Stimulated activated CD8-positive, alpha-beta memory T cell treated with anti-CD3 and anti-CD28 coated beads, Interleukin-7, amount 100 ng/mL, for 24 hours (primary cell): ENCODE results near the gene FGD5.

Experiments used
- DNase-seq: peaks from one replicate; pipeline ENCODE4 v3.0.0-alpha.2; 2020; ENCODE audit warnings: low read depth

Gene FGD5

DNA sequence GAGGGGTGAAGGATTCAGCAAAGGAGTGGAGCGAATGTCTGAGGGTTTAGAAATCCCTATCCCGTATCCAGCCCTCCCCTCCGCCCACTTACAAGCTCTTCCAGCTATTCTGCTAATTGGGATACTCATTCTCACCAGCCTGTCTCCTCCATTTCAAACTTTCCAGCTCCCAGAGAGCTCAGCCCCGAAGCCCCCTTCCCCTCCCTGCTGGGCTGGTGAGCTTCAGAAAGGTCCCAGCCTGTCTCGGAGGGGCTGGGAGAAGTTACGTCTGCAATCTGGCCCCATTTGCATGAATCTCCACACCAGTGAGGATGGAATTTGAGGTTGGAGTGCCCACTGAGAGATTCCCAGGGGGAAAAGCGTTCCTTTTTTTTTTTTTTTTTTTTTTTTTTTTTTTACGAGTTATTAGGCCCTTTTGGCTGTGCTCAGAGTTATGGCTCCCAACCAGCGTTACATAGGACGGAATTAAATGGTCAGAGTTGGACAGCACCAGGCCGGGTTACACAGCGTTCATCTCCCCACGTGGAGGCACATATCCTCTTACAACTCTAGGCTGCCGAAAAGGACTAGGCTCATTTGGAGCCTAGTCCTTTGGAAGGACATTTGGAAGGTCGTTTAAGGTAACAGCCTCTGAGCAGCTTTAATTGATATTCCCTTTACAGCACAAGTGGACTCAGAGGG lies 34.6 kb downstream of the FGD5 start:
- DNase-seq = no peak

DNA sequence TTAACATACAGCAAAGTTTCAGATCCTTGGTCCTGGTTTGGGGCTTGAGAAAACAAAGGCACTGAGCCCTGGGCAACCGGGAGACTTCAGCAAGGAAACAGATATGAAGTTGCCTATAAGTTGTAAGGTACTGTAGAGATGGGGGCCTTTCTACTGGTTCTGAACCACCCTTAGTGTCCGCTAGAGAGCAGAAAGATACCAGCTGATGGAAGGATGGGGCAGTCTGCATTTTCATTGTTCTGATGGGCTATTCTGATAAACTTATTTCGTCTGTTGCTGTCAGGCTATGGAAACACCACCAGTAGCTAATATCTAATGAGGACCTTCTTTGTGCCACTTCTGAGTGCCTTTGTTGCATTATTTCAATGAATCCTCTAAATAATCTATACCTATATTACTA lies 38.7 kb downstream of the FGD5 start:
- no peak for DNase-seq

DNA sequence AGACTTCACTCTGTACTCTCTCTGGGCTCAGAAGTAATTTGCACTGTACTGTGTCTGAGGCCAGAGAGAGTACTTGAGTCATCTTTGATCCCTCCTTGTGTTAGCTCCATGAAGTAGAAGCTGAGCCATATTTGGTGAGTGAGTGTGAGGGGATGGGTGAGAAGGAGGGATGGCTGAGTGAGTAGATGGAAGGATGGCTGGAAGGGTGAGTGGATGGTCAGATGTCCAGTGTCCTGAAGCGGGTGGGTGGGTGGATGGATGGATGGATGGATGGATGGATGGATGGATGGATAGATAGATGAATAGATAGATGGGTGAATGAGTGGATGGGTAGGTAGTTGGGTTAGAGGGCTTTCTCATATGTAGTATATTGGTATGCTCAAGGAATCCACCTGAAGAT lies 39.3 kb downstream of the FGD5 start:
- DNase-seq = no peak

DNA sequence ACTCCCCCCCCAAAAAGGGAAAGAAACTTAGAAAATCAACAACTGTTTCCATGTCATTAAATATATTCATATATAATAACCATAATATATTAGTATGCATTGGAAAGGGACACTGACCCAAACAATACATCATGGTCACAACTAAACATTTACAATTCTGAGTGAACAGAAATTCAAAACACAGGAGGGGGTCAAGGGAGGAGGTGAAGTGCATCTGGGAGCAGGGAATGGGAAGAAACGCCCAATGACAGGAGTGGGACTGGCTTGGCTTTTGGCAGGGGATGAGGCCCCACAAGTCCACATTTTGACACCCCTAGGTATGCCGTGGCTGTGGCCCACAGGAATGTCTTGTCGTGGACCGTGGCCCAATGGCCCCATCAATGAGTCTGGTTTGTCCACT lies 41.1 kb downstream of the FGD5 start:
- no peak for DNase-seq

DNA sequence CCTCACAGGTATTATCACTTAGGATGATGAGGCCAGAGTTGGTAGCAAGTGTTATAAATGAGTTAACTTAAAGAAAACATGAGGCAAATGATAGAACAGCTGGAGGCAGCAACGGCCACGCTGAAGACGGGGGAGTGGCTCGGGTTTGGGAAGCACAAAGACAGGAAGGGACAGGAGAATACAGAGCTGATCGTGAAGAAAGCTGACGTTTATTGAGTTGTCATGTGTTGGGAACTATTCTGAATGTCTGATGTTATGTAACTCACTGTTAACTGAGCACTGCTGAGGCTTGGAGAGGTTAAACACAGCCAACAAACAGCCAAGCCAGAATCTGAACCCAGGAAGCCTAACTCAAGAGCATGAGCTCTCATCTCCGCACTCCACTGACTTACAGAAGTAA lies 42.3 kb downstream of the FGD5 start:
- DNase-seq = no peak

DNA sequence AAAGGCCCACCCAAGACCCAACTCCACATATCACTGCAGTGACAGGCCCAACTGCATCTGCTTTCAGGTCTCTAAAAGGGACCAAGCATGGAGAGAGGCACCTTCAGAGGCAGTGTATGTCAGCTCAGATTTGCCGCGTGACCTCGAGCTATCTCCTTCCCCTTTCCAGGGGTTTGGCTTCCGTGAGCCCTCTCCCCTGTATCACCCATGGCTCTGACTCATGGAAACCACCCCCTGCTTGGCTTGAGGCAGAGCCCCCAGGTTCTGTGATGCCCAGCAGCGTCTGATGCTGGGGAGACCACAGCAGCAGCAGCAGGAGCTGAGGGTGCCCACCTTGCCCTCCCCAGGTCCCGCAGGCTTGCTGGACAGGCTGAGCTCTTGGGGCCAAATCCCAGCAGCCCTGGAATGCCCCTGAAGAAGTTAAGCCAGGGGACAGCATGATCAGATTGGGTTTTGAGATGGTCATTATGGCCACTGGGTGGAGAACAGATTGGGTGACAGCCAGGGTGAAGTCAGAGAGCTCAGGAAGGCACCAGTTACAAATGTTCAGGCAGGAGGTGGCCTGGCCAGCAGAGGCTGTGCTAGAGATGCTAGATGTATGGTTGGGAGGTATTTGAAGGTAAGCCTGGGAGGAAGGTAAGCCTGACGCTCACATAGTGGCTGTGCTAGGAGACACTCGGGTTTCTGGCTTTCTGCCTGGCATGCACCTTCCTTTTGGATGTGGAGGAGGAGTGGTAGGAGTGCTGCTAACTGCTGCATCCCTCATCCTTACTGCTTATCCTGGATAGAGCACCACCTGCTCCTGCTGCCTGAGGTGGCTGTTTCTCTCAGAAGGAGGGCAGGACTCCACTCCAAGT lies 42.9 kb downstream of the FGD5 start:
- DNase-seq = no peak

DNA sequence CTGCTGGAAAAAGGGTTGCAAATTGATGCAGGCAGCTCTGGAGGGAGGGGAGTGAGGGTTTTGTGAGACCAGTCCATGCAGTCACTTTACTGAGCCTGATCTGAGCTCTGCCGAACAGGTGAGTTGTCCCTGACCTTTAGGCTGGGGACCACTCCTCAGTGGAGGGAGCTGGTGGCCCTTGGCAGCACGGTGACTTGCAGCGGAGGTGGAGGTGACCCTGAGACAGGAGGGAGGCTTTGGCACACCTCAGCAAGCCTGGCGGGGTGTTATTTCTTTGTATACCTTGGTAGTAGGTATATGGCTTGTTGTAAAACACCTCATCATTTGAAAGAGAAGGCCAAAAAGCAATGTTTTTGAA lies 43.5 kb downstream of the FGD5 start:
- no peak for DNase-seq

DNA sequence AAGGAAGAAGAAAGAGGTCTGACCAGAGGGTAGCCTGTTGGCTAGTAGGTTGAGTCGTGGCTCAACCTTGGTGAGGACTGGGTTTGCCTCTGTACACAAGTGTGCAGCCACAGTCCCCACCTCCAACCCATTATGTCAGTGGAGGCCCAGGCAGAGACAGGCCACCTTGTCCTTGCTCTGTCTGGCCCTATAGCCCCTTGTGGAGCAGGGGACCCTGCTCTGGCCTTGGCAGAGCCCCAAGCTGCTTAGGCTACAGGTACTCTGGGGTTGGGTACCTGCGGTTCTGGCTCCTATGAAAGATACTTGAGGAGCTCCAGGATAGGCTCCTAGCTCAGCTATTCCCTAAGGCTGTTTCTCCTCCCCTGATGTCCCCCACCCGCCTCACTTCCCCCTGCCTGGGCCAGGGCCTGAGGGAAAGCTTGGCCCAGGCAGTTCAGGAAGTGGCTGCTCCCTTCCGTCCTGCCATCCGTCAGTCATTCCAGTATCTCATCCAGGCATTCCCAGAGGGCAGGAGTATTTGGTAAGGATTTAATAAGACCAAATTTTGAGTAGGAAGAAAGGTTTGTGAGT lies 44.0 kb downstream of the FGD5 start:
- no peak for DNase-seq

DNA sequence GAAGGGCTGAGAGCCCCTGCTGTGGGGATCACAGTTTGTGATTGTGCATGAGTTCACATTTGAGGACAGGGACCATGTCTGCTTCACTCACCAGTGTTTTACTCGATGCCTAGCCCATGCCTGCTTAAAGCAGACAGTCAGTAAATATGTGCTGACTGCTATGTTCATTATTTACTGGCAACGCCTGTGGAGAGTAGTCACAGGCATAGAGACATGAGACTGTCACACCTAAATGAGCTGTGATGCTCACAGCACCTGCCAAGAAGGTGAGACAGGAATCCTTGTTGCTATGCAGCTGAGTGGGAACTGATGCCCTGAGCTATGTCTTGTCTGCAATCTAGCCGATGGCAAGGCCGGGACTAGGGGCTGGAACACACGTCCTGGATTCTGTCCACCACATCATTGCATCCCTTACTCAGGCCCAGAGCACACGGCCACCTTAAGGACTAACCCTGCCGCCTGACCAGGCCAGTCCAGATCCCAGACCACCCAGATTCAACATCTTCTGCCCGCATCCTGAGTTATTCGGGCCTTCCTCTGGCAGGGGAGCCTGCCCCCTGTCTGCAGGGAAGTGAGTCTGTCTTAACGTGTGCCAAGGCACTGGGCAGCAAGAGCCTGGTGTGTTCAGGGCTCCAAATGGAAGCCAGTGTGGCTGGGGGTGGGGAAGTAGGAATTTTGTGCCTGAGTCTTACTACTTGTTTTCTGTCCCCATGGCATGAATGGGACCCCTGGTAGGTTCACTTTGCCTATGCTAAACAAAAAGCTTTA lies 44.8 kb downstream of the FGD5 start:
- DNase-seq = no peak

DNA sequence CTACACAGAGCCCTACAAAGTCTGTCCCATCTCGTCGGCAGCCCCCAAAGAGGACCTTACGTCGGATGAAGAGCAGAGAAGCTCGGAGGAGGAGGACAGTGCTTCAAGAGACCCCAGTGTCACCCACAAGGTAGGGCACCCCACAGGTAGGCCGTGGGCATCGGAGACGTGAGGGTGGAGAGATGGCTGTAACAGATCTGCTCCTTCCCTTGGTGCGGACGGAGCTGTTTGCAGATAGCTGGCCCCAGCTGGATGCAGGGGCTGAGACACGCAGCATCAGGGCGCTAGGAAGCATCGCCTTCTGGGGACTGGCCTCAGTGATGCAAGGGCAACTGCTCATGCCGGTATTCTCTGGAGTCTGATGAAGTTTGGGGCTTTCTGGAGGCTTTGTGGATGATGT lies 45.4 kb downstream of the FGD5 start:
- DNase-seq = no peak

DNA sequence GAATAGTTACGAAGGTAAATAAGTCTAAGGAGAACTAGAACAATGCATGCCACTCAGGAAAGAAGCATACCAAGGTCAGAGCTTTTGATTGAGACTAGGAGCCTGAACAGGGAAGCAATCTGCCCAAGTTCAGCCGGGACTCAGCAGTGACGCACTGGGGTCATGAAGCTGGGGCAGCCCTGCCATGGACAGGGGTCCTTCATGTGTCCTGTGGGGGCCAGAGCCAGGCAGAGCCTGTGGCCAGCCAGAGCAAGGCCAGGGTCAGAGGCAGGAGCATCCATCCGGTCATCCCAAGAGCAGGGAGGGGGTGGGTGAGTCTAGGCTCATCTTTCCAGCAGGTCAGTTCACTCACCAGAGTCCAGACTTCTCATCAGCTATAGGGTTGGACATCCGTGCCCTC lies 47.9 kb downstream of the FGD5 start:
- DNase-seq = no peak

DNA sequence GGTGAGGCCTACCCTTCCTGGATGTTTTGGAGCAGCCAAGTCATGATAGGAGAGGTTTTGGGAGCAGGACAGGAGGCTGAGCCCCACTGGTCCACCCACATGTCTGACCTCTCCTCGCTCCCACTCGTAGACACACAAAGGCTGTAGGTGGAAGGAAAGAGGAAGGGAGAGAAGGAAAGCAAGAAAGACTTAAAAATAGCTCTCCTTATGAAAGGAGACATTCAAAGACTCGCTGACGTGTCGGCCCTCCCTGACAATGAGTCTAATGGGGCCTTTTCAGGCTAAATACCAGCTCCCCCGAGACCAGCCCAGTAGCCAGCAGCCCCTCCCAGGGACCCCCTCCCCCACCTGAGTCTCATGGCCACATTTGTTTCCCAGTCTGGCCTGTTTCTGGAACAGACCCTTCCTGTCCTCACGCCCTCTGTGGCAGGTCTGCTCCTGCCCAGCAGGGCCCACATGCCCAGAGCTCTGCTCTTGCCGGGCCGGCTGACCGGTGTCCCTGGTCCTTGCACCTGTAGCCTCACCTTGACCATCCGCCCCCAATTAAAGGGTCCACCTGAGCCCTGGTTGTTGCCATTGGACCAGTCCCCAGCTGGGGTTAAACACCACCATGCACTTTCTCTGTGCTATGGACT lies 49.3 kb downstream of the FGD5 start:
- DNase-seq = no peak

DNA sequence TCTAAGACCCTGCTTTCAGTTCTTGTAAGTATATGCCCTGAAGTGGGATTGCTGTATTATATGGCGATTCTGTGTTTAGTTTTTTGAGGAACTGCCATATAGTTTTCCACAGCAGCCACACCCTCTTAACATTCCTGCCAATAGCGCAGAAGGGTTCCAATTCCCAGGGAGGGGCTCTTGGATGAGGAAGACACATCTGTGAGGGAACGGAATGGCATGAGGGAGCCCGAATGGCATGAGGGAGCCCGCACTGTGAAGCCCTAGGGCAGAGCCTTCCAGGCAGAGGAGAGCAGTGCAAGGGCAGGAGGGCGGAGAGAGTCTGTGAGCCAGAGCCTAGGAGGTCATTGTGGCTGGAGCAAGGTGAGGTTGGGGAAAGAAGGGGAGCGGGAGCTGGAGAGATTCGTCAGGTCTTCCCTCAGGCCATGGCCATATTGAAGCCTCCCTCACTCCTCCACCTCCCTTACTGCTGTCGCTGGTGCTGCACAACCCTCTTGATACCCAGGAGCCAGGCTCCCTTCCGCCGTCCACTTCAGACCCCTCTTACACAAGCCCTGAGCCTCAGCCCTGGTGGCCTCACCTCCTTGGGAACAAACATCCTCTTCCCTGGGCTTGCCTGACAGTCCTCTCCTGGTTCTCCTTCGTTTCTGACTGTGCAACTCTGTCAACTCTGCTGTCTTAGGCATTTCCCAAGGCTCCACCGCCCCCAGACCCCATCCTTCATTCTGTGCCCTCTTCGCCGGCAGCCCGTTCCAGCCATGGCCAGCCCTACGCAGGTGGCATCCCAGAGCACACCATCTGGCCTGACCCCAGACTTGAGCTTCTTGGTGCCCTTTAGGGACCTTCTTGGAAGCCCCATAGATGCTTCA lies 51.4 kb downstream of the FGD5 start:
- no peak for DNase-seq

DNA sequence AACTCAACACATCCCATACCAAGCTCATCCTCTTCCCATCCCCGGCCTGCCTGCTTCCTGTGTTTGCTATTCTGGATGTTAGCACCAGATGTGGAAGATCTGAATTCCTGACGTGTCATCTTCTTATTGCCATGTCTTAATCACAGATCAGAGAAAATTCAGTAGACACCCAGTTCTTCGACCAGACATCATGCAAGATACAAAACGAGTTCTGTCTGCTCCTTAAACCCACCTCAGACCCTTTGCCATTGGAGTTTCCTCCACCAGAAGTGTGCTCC lies 52.0 kb downstream of the FGD5 start:
- no peak for DNase-seq

DNA sequence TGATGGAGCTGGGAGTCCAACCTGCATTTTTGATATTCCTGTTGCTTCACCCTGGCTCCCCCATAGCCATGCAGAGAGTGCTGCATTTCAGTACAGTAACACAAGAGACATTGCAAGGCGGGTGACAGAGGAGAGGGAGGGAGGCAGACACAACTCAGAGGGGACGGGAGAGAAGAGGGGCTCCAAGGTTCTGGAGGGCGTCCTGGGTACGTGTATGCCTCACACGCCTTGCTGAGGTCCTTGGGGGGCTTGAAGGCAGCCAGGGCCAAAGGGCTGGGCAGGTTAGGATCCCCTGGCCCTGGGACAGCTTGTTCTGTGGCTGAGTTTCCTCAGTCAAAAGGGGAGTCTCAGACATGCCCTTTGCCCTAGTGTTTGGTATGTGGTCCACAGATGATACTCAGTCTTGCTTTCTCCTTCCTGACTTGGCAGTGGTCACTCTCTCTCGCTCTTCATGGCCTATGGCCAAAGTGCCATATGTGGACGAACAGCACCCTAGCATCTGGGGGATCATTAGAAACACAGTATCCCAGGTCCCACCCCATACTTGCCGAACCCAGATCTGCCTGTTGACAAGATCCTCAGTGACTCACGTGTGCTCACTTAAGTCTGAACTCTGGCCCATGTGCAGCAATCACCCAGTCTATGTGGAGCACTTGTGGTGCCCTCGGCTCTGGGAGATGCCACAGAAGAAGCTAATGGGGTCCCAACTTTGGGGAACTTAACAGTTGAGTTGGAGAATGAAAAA lies 52.9 kb downstream of the FGD5 start:
- DNase-seq = no peak

DNA sequence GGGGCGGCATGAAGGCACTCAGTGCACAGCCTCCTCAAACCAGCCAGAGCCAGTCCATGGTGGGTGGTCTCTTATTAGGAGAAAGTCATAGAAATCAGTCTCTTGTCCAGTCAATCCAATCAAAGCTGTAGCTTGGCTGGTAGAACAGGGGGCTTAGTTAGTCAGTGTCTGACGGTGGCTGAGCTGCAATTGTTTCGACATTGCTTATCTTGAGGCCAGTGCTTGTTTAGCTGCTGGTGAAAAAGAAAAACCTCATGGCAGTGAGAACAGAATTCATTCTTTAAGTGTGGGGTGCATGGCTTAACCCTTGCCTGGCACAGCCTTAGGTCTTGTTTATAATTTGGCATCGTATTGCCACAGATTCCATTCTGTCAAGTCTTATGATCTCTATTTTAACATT lies 53.9 kb downstream of the FGD5 start:
- DNase-seq = no peak

DNA sequence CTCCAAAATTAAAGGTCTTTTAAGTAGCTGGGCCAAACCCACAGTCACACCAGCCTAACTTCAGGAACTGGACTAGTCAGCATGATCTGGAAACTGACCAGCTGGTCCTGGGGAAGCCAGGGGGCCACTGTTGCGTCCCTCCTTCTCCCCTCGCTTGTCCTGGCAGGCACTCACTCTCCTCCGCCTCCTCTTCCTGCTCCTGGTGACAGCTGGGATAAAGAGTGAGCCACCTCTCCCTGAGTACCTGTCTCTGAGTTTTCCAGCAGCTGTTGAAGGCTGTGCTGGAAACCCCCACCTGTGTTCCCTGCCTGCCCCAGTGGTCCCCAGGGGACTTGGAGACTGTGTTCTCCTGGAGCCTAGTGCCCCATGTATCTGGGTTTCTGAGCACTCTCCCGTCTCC lies 56.0 kb downstream of the FGD5 start:
- DNase-seq = no peak

DNA sequence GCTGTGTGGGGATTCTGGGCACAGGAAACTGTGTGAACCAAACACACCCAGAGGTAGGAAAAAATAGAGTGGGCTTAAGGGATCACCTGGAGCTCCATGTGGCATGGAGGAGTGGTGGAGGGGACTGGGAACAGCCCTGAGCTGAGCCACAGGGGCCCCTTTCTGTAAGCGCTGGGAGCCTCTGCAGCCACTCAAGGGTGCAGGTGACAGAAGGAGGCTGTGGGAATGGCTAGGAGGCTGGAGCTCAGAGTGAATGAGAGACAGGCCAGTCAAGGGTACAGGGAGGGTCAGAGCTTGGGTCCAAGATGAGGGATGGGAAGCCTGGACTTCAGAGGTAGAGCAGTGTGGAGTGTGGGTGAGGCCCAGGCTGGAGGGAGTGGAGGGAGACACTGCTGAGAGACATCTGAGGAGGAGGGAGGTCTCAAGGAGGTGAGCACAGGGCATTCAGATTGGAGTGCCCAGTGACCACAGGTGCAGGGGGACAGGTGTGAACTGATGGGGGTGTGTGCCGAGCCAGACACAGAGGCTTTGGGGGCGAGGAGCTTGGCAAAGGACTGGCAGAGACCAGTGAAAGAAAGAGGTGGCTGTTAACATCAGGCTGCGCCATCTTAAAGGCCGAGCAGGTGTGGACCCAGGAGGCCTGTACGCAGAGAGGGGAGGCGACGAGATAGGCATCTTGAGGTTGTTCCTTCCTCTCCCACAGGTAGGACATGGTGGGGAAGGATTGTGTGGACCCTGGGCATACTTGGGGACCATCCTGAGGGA lies 56.8 kb downstream of the FGD5 start:
- no peak for DNase-seq

DNA sequence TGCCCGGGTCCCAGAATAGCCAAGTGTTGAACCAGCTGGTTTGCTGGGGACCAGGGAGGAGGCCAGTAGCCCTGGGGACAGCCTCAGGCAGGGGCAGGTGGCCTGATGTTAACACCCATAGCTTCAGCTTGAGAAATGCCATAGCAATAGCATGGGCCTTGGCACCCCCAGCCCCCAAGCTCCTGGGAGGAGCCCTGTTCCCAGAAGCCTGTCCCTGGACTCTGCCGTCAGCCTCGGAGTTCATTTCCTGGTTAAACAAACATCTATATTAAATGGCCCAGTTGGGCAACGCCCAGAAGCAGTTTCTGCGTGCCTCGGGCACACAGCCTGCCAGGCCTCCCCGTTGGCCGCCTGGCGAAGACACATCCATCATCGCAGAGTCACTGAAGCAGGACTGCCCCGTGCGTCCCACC lies 58.2 kb downstream of the FGD5 start:
- no peak for DNase-seq

DNA sequence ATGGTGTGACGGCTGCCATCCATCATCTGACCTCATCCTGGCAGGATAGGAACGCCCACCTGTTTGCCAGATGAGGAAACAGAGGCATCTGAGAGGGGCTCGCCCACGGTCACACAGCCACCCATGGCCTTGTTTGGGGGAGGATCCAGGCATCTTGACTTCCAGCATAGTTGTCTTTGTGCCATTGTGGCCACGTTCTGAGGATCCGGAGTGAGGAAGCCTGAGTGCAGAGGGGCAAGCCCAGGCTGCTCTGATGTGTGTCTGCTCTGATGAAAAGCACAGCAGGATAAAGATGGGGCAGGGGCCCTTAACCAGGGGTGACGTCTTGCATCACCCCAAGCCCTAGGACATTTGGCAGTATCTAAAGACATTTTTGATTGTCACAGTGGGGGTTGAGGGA lies 58.7 kb downstream of the FGD5 start:
- no peak for DNase-seq
